HCT116 (cell line): ENCODE data around the gene ZNF470. TPM values are rescaled to one million over a fixed set of nuclear protein-coding genes. Genes with fewer than 3 reads are reported as not detected.

ENCODE experiments used
- ATAC-seq: fragments of 200-7000 bp; cut with Tn5 transposase; 2 replicates; pipeline ENCODE4 v1.9.1; 2020; ENCODE audit warnings: mild to moderate bottlenecking, moderate library complexity
- BruUV-seq: library from RNA; stranded (reverse); fragments of 400-500 nt; replicated peaks from 2 replicates; lab custom pipeline; 2021; lab: Mats Ljungman, UMichigan
- CTCF ChIA-PET: fragments of 300-600 bp; sonication (Branson Sonifier 250); formaldehyde crosslinking; loops from one replicate; lab custom pipeline; 2021; ENCODE audit warnings: antibody characterized with exemption; lab: Charles Lee
- POLR2A ChIA-PET: fragments of 300-600, 350-600 bp; sonication (Branson Sonifier 250); formaldehyde crosslinking; loops from one replicate; lab custom pipeline; 2021; ENCODE audit warnings: antibody characterized with exemption; lab: Charles Lee
- RAD21 ChIA-PET, 2 experiments: fragments of 300-600 bp; sonication (Branson Sonifier 250); formaldehyde crosslinking; loops; one replicate each; lab custom pipeline; 2023; ENCODE audit warnings: low total read pairs in 2 of 2; ENCODE audit not compliant: uncharacterized antibody in 2 of 2, unreplicated experiment in 2 of 2, low non-redundant PET in 1 of 2; lab: Charles Lee
- DNase-seq: peaks from one replicate; pipeline ENCODE4 v3.0.0-alpha.2; 2010; ENCODE audit warnings: low read depth, low spot score
- H2AFZ ChIP-seq: fragments of 200-600 bp; shearing (Covaris generic), sonication (generic); 2 replicates; pipeline ENCODE4 v1.6.1; 2017; ENCODE audit warnings: low read depth, mixed run types, mixed read lengths, antibody characterized with exemption, low read length; ENCODE audit not compliant: poor library complexity, severe bottlenecking
- H3K27ac ChIP-seq: 2 replicates; pipeline ENCODE4 v1.5.1; 2012; ENCODE audit warnings: low read depth, low read length
- H3K27me3 ChIP-seq: fragments of 200-600 bp; sonication (generic); 2 replicates; pipeline ENCODE4 v1.6.1; 2016; ENCODE audit warnings: mixed run types, low read length, mixed read lengths; ENCODE audit not compliant: insufficient read depth
- H3K36me3 ChIP-seq, 2 experiments: fragments of 200-500 bp in 1 of 2; fragments of 200-600 bp in 1 of 2; sonication (Bioruptor generic) in 1 of 2; sonication (generic) in 1 of 2; 2 replicates each; pipeline versions ENCODE4 v1.5.1 to v1.6.1; 2014 to 2016; ENCODE audit warnings: low read length in 2 of 2, inconsistent platforms in 1 of 2, mixed read lengths in 1 of 2, mixed run types in 1 of 2; ENCODE audit not compliant: insufficient read depth in 2 of 2, control insufficient read depth in 1 of 2
- H3K4me1 ChIP-seq, 2 experiments: fragments of 200-600 bp in 1 of 2; sonication (generic) in 1 of 2; 2 replicates each; pipeline versions ENCODE4 v1.5.1 to v1.6.1; 2012 to 2017; ENCODE audit warnings: low read length in 2 of 2, inconsistent platforms in 1 of 2, mild to moderate bottlenecking in 1 of 2, mixed read lengths in 1 of 2, mixed run types in 1 of 2, moderate library complexity in 1 of 2; ENCODE audit not compliant: insufficient read depth in 2 of 2, control insufficient read depth in 1 of 2
- H3K4me2 ChIP-seq: fragments of 200-600 bp; sonication (generic); 2 replicates; pipeline ENCODE4 v1.6.1; 2017; ENCODE audit warnings: mixed run types, low read length, mixed read lengths
- H3K4me3 ChIP-seq, 2 experiments: fragments of 200-600 bp in 1 of 2; sonication (generic) in 1 of 2; replicated peaks in 1 of 2; 2 replicates each; pipeline ENCODE4 v1.5.1; 2011 to 2016; ENCODE audit warnings: low read length in 2 of 2, control low read depth in 1 of 2, low read depth in 1 of 2, mild to moderate bottlenecking in 1 of 2, mixed read lengths in 1 of 2, mixed run types in 1 of 2
- H3K79me2 ChIP-seq: fragments of 200-600 bp; sonication (generic); 2 replicates; pipeline ENCODE4 v1.6.1; 2017; ENCODE audit warnings: mild to moderate bottlenecking, mixed run types, low read length, moderate library complexity, mixed read lengths; ENCODE audit not compliant: insufficient read depth
- H3K9ac ChIP-seq: fragments of 200-600 bp; sonication (generic); 2 replicates; pipeline ENCODE4 v1.6.1; 2016; ENCODE audit warnings: low read length, mixed read lengths
- H3K9me2 ChIP-seq: fragments of 200-600 bp; sonication (generic), shearing (Covaris generic); 2 replicates; pipeline ENCODE4 v1.6.1; 2017; ENCODE audit warnings: mixed run types, mild to moderate bottlenecking, moderate library complexity; ENCODE audit not compliant: insufficient read depth
- H3K9me3 ChIP-seq, 2 experiments: fragments of 200-500 bp in 1 of 2; fragments of 200-600 bp in 1 of 2; sonication (Bioruptor generic) in 1 of 2; sonication (generic) in 1 of 2; 2 replicates each; pipeline ENCODE4 v1.6.1; 2014 to 2017; ENCODE audit warnings: low read length in 2 of 2, mixed read lengths in 2 of 2, inconsistent platforms in 1 of 2, low read depth in 1 of 2, mild to moderate bottlenecking in 1 of 2, mixed run types in 1 of 2, moderate library complexity in 1 of 2; ENCODE audit not compliant: control insufficient read depth in 1 of 2, insufficient read depth in 1 of 2
- H4K20me1 ChIP-seq: fragments of 200-600 bp; sonication (generic), shearing (Covaris generic); 2 replicates; pipeline ENCODE4 v1.6.1; 2017; ENCODE audit warnings: mixed run types, mild to moderate bottlenecking, moderate library complexity; ENCODE audit not compliant: insufficient read depth
- CBX3 ChIP-seq: IDR thresholded peaks from 2 replicates; pipeline ENCODE4 v1.6.1; 2012; ENCODE audit warnings: low read depth
- EZH2 ChIP-seq: fragments of 200-600 bp; sonication (generic); IDR thresholded peaks from 2 replicates; pipeline ENCODE4 v1.6.1; 2017; ENCODE audit warnings: antibody characterized with exemption, mixed run types
- FOSL1 ChIP-seq: IDR thresholded peaks from 2 replicates; pipeline ENCODE4 v1.6.1; 2012; ENCODE audit warnings: low read depth
- JUND ChIP-seq: IDR thresholded peaks from 2 replicates; pipeline ENCODE4 v1.6.1; 2012
- POLR2A ChIP-seq: IDR thresholded peaks from 2 replicates; pipeline ENCODE4 v1.7.0; 2011; ENCODE audit warnings: borderline replicate concordance; ENCODE audit not compliant: insufficient read depth, insufficient read length; ENCODE audit errors: extremely low read depth
- RAD21 ChIP-seq: IDR thresholded peaks from 2 replicates; pipeline ENCODE4 v1.6.1; 2012; ENCODE audit warnings: low read depth, mild to moderate bottlenecking
- SIN3A ChIP-seq: IDR thresholded peaks from 2 replicates; pipeline ENCODE4 v1.6.1; 2012; ENCODE audit warnings: low read depth
- SP1 ChIP-seq: IDR thresholded peaks from 2 replicates; pipeline ENCODE4 v1.6.1; 2012; ENCODE audit warnings: low read depth
- SRF ChIP-seq: IDR thresholded peaks from 2 replicates; pipeline ENCODE4 v1.6.1; 2012; ENCODE audit warnings: low read depth
- TCF7L2 ChIP-seq: IDR thresholded peaks from 2 replicates; pipeline ENCODE4 v1.7.0; 2011; ENCODE audit warnings: borderline replicate concordance, inconsistent platforms; ENCODE audit not compliant: insufficient read depth, insufficient read length; ENCODE audit errors: extremely low read depth
- ZNF274 ChIP-seq: fragments of 200-500 bp; sonication (Bioruptor generic); IDR thresholded peaks from 2 replicates; pipeline ENCODE4 v1.6.1; 2014; ENCODE audit warnings: mild to moderate bottlenecking, low read depth, low read length, inconsistent platforms
- intact Hi-C: fragments of 100-400 bp; cut with micrococcal nuclease; formaldehyde crosslinking; loops from 2 replicates; pipeline ENCODE4 v1.10.0; 2022
- total RNA-seq: library from RNA; stranded (reverse); gene quantifications from one replicate; pipeline ENCODE4 v1.2.1, GENCODE V29; 2021; ENCODE audit not compliant: unreplicated experiment
- TF ChIP-seq, protein P1 (sequence below), 3 experiments: fragments of 200-600 bp in 1 of 3; sonication (generic) in 1 of 3; IDR thresholded peaks in 2 of 3; conservative IDR thresholded peaks in 1 of 3; 2 replicates each; pipeline ENCODE4 v1.5.1; 2012 to 2017; ENCODE audit warnings: low read depth in 2 of 3, low read length in 2 of 3, antibody characterized with exemption in 1 of 3, borderline replicate concordance in 1 of 3, control low read depth in 1 of 3, mild to moderate bottlenecking in 1 of 3, mixed read lengths in 1 of 3, mixed run types in 1 of 3, moderate library complexity in 1 of 3; ENCODE audit not compliant: insufficient read depth in 1 of 3
- TF ChIP-seq, protein P2 (sequence below): IDR thresholded peaks from 2 replicates; pipeline ENCODE4 v1.6.1; 2012

Gene ZNF470
- total RNA-seq, 1 experiment from 2014 or later: not detected

DNA sequence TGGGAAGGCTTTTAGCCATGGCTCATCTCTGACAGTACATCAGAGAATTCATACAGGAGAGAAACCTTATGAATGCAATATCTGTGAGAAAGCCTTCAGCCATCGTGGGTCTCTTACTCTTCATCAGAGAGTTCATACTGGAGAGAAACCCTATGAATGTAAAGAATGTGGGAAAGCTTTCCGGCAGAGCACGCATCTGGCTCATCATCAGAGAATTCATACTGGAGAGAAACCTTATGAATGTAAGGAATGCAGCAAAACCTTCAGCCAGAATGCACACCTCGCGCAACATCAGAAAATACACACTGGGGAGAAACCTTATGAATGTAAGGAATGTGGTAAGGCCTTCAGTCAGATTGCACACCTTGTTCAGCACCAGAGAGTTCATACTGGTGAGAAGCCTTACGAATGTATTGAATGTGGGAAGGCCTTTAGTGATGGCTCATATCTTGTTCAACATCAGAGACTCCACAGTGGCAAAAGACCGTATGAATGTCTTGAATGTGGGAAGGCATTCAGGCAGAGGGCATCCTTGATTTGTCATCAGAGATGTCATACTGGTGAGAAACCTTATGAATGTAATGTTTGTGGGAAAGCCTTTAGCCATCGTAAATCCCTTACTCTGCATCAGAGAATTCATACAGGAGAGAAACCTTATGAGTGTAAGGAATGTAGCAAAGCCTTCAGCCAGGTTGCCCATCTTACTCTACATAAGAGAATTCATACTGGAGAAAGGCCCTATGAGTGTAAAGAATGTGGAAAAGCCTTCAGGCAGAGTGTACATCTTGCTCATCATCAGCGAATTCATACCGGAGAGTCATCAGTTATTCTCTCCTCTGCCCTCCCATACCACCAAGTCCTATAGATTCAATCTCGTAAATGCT, 10.7 kb downstream of the ZNF470 start:
- Histone ChIP-seq H3K9me3 (peaks cover 31 to 33% of the 10 kb centered on the region in 2 experiments; a peak in 3 of 4 replicates), H3K4me2 (no peak overlapping the region), H3K4me1 (no peaks in the 10 kb centered on the region), H3K9ac (no peak overlapping the region), H3K4me3 (no peak overlapping the region), H2AFZ (no peak overlapping the region), H3K27ac (no peak overlapping the region), H3K36me3 (no peaks in the 10 kb centered on the region), H3K27me3 (no peaks in the 10 kb centered on the region), H3K79me2 (no peaks in the 10 kb centered on the region), H3K9me2 (no peaks in the 10 kb centered on the region), H4K20me1 (no peaks in the 10 kb centered on the region)
- ChIA-PET CTCF (no interaction called here), RAD21 (no interaction called here), POLR2A (no interaction called here)
- ATAC-seq (no peak), DNase-seq (no peak)
- TF ChIP-seq CBX3 (no peak), ZNF274 (peak; percentile 73), POLR2A (no peak)
- TF ChIP-seq, protein P1, sequence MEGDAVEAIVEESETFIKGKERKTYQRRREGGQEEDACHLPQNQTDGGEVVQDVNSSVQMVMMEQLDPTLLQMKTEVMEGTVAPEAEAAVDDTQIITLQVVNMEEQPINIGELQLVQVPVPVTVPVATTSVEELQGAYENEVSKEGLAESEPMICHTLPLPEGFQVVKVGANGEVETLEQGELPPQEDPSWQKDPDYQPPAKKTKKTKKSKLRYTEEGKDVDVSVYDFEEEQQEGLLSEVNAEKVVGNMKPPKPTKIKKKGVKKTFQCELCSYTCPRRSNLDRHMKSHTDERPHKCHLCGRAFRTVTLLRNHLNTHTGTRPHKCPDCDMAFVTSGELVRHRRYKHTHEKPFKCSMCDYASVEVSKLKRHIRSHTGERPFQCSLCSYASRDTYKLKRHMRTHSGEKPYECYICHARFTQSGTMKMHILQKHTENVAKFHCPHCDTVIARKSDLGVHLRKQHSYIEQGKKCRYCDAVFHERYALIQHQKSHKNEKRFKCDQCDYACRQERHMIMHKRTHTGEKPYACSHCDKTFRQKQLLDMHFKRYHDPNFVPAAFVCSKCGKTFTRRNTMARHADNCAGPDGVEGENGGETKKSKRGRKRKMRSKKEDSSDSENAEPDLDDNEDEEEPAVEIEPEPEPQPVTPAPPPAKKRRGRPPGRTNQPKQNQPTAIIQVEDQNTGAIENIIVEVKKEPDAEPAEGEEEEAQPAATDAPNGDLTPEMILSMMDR (IDR thresholded peaks at IDR 0.05 in 2 of 3, conservative IDR thresholded peaks at IDR 0.05 in 1 of 3; ENCODE audit: borderline replicate concordance in 1 of 3, insufficient read depth in 1 of 3, low read depth in 2 of 3, low read length in 2 of 3): no peak
- intact Hi-C loops: no loop called here
- BruUV-seq: no TSS peak

DNA sequence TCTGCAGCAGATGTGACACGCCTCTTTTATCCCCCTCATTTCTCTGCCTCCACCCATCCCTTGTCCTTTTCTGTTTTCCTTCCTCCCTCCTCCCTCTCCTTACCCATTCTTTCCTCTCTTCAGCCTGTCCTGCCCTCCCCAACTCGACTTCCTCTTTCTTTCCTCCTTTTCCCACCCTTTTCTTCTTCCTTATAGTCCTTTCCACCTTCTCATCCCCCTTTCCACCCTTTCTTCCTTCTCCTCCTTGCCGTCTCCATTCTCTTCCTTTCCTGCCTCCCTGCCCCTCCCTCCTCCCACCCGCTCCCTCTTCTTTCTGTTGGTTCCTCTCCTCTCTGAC, 27.1 kb downstream of the ZNF470 start:
- no TSS peak for BruUV-seq
- H3K9me2 ChIP-seq: no peaks in the 10 kb centered on the region
- no peaks in the 10 kb centered on the region for H3K27me3 ChIP-seq
- no peaks in the 10 kb centered on the region for H3K36me3 ChIP-seq
- DNase-seq (no peak), ATAC-seq (no peak)
- RAD21 ChIA-PET: no interaction called here
- CTCF ChIA-PET: no interaction called here
- peaks cover 12 to 20% of the 10 kb centered on the region in 2 experiments; a peak in 2 of 4 replicates for H3K9me3 ChIP-seq
- no peak overlapping the region for H2AFZ ChIP-seq
- H3K4me3 ChIP-seq: no peak overlapping the region
- H3K4me1 ChIP-seq: no peaks in the 10 kb centered on the region
- TF ChIP-seq SP1 (no peak), JUND (no peak), ZNF274 (no peak), FOSL1 (no peak), SIN3A (no peak), EZH2 (no peak), TCF7L2 (no peak), RAD21 (no peak), SRF (no peak)
- TF ChIP-seq, protein P2, sequence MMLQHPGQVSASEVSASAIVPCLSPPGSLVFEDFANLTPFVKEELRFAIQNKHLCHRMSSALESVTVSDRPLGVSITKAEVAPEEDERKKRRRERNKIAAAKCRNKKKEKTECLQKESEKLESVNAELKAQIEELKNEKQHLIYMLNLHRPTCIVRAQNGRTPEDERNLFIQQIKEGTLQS: no peak
- no peak overlapping the region for H3K9ac ChIP-seq
- H3K4me2 ChIP-seq: no peak overlapping the region
- no peak overlapping the region for H3K27ac ChIP-seq
- no peaks in the 10 kb centered on the region for H3K79me2 ChIP-seq
- intact Hi-C loops: no loop called here
- H4K20me1 ChIP-seq: no peaks in the 10 kb centered on the region
- POLR2A ChIA-PET: no interaction called here
